HL-60 (cell line): ENCODE data around the gene COMP.

ENCODE experiments used
- CTCF ChIP-seq: IDR thresholded peaks from one replicate; pipeline ENCODE4 v1.5.1; 2011; ENCODE audit warnings: low read length, control low read depth, inconsistent platforms; ENCODE audit not compliant: insufficient read depth
- GABPA ChIP-seq: IDR thresholded peaks from 2 replicates; pipeline ENCODE4 v1.6.1; 2012; ENCODE audit warnings: low read depth
- POLR2AphosphoS5 ChIP-seq: IDR thresholded peaks from 2 replicates; pipeline ENCODE4 v1.6.1; 2012; ENCODE audit warnings: low read depth
- TF ChIP-seq, protein P1 (sequence below): IDR thresholded peaks from 2 replicates; pipeline ENCODE4 v1.6.1; 2012; ENCODE audit warnings: low read depth; ENCODE audit not compliant: insufficient replicate concordance

GRCh38 chr19:18834644-18834984 is 43.5 kb upstream of the COMP start:
- TF ChIP-seq POLR2AphosphoS5 = no peak
- no peak for TF ChIP-seq CTCF
- TF ChIP-seq, protein P1, sequence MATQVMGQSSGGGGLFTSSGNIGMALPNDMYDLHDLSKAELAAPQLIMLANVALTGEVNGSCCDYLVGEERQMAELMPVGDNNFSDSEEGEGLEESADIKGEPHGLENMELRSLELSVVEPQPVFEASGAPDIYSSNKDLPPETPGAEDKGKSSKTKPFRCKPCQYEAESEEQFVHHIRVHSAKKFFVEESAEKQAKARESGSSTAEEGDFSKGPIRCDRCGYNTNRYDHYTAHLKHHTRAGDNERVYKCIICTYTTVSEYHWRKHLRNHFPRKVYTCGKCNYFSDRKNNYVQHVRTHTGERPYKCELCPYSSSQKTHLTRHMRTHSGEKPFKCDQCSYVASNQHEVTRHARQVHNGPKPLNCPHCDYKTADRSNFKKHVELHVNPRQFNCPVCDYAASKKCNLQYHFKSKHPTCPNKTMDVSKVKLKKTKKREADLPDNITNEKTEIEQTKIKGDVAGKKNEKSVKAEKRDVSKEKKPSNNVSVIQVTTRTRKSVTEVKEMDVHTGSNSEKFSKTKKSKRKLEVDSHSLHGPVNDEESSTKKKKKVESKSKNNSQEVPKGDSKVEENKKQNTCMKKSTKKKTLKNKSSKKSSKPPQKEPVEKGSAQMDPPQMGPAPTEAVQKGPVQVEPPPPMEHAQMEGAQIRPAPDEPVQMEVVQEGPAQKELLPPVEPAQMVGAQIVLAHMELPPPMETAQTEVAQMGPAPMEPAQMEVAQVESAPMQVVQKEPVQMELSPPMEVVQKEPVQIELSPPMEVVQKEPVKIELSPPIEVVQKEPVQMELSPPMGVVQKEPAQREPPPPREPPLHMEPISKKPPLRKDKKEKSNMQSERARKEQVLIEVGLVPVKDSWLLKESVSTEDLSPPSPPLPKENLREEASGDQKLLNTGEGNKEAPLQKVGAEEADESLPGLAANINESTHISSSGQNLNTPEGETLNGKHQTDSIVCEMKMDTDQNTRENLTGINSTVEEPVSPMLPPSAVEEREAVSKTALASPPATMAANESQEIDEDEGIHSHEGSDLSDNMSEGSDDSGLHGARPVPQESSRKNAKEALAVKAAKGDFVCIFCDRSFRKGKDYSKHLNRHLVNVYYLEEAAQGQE = no peak
- TF ChIP-seq GABPA = no peak
